NCI-H1436 (cell line): ENCODE results near the gene CD200.
A peak's percentile ranks its signal among the peaks of the same experiment; 100 is the strongest.

Experiments used
- DNase-seq: peaks from one replicate; lab custom pipeline; 2025; lab: John Stamatoyannopoulos, UW

The CD200 gene

GRCh38 chr3:112333381-112334317 lies 693 bp downstream of the CD200 start:
- DNase-seq = peak; percentile 50

- no peak for DNase-seq
Measured at GRCh38 chr3:112334691-112335433, 1.9 kb downstream of the CD200 start.

DNA sequence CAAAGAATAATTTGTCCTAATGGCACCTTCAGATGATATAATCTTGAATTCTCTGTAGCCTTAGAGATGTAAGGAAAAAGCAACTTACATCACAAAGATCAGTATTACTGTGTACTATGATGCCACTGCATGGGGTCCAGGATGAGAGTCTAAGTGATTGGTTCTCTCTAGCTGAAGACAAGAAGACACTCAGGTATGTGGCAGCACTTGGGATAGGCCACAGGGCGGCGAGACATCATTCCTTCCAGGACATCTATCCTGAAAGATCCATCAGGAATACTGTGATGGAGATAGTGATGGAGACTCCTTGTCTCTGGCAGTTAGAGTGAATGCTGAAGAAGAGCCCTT lies 2.5 kb downstream of the CD200 start:
- no peak for DNase-seq

- no peak for DNase-seq
Measured at GRCh38 chr3:112338021-112338726, 5.2 kb downstream of the CD200 start.

GRCh38 chr3:112338727-112339056 lies 5.7 kb downstream of the CD200 start:
- no peak for DNase-seq

DNA sequence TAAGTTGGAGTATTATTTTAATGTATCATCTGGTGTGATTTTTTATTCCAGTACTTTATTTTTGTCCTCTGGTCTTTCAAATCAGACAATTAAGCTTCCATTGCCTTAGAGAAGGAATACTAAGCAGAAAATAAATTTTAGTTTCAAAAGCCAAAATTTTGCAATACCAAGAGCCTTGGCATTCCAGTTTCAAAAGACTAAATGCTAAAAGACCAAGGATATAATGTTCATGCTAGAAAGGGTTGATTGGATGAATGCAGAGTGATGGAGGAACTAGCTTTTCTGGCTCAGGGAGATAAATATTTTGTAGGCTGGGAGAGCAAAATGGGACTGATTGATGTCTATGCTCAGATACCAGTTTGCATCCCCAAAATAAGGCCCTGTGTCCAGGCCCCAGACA lies 6.2 kb downstream of the CD200 start:
- no peak for DNase-seq

- no peak for DNase-seq
Measured at GRCh38 chr3:112339609-112340008, 6.7 kb downstream of the CD200 start.

DNA sequence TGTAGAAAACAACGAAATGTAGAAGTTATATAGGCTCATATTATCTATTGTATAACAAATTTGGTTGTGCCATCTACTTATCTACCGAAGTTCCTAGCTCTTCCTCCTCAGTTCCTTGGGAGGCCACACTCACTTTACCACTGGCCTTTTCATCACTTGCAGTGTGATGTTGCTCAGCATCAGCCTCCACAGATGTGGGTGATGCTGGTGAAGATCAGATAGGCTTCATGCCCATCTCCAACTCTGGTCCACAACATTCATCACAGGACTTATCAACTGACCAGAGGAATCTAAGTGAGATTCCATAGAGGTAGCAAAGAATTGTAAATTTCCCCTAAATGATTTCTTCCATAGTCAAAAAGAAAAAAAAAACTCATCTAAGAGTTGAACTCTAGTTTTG lies 8.4 kb downstream of the CD200 start:
- DNase-seq = no peak

DNA sequence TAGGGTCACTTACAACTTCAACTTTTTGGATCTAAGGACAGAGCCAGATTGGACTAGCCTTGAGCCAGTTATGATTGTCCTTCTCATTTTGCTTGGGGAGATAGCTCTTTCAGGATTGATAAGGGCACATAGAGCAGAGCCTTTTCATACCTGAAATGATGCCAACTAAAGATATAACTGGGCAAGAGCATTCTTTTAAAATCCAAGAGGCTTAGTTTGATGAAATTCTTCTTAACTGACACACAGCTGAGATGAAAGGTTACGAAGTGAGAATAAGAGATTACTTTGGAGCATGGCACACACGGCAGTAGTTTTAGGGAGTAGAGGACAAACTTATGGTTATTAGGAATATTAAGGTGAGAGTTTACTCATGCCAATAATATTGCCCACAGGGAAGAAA lies 12.7 kb downstream of the CD200 start:
- DNase-seq = no peak

DNA sequence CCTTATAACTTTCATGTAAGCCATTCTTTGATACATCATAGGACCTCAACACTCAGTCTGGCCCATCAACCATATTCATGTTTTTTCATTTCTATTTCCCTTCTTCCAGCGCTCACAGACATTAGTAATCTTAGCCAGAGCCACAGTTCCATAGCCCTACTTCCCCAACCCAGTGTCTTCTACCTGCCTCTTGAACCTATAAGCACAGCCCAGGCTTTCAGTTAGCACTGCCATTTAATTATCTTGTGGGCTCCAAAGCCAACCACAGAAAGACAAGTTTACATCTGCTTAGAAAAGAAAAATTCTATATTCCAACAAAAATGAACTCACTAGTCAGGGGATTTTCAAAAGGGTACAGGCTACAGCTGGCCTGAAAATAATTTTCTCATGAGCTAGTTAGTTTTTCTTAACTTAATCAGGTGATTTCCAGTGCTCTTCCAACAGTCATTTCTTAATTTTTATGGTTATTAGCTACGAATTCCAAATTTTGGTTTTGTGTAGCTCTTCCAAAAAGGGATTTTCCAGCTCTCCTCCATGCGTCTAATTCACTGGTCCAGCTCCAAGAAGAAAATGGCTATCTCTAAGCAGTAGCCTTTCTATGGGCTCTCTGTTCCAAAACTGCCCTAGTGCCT lies 13.7 kb downstream of the CD200 start:
- DNase-seq = no peak

- no peak for DNase-seq
Measured at GRCh38 chr3:112348943-112349342, 16.0 kb downstream of the CD200 start.

DNA sequence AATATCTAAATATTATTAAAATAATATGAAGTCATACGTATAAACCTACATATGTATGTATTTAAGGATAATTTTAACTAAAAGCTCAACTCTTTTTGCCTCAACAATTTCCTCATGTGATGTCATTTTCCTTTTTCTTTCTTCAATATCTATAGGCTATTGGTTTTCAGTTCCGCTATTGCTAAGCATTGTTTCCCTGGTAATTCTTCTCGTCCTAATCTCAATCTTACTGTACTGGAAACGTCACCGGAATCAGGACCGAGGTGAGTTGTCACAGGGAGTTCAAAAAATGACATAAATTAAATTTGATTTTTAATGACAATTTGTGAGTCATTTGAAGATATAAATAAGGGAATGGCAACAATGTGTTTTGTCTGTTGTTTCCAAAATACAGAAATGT lies 16.6 kb downstream of the CD200 start:
- DNase-seq = no peak

- DNase-seq = peak; percentile 67
Measured at GRCh38 chr3:112350018-112350810, 17.3 kb downstream of the CD200 start.

- DNase-seq = no peak
Measured at GRCh38 chr3:112351036-112351435, 18.1 kb downstream of the CD200 start.

DNA sequence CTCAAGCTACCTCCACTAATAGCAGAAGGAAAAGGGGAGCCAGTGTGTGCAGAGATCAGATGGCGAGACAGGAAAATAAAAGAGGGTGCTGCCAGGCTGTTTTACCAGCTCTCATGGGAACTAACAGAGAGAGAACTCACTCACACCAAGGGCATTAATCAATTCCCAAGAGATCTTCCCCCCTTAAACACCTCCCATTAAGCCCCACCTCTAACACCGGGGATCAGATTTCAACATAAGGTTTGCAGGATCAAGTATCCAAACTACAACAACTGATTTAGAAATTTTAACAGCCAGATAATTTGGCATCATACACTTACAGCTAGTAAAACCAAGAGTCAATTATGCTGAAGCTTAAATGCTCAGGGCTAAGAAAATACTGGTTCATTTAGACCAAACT lies 18.9 kb downstream of the CD200 start:
- peak; percentile 99 for DNase-seq

- DNase-seq = no peak
Measured at GRCh38 chr3:112352720-112353119, 19.8 kb downstream of the CD200 start.

DNA sequence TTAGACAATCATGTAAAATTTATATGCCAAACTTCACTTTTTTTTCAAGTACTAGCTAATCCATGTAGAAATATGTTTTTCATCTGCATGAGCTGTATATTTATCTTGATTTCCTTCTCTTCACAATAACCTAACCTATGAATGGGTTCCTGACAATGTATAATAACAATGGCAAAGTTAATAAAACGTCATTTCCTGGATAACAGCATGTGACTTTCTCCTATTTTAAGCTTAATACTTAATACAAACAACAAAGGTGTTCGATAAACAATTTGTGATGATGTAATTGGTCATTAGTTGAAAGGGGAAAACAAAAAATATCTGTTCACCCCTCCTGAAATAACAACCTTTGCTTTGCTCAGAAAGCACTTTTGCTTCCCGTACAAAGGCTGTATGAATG lies 20.4 kb downstream of the CD200 start:
- DNase-seq = no peak

- DNase-seq = no peak
Measured at GRCh38 chr3:112354642-112355306, 21.8 kb downstream of the CD200 start.

- no peak for DNase-seq
Measured at GRCh38 chr3:112355307-112355687, 22.3 kb downstream of the CD200 start.

GRCh38 chr3:112357930-112358780 lies 25.2 kb downstream of the CD200 start:
- no peak for DNase-seq
